HG03095 (cell line): Measurements from ENCODE around the gene TRO.

Experiments
- ATAC-seq: cut with Tn5 transposase; IDR thresholded peaks from one replicate; pipeline ENCODE4 v1.9.1; 2021; ENCODE audit warnings: moderate library complexity; ENCODE audit not compliant: unreplicated experiment

The TRO gene

DNA sequence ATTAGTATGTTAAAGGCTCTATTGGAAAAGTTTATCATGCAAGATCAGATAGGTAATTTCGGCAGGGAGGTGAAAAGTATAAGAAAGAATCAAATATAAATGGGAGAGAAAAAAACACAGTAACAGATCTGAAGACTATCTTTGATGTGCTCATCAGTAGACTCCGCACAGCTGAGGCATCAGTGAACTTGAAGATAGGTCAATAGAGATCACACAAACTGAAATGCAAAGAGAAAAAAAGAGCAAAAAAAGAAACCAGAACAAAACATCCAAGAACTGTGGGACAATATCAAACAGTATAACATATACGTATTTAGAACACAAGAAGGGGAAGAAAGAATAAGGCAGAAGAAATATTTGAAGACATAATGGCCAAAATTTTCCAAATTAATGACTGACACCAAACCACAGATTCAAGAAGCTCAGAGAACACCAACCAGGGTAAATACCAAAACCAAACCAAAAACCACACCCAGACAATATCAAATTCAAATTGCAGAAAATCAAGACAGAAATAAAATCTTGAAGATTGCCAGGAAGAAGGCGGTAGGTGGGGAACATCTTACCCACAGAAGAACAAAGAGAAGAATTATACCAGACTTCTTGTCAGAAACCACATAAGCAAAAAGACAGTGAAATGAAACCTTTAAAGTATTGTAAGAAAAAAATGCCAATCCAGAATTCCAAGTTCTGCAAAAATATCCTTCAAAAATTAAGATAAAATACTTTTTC lies 44.3 kb downstream of the TRO start:
- no peak for ATAC-seq

DNA sequence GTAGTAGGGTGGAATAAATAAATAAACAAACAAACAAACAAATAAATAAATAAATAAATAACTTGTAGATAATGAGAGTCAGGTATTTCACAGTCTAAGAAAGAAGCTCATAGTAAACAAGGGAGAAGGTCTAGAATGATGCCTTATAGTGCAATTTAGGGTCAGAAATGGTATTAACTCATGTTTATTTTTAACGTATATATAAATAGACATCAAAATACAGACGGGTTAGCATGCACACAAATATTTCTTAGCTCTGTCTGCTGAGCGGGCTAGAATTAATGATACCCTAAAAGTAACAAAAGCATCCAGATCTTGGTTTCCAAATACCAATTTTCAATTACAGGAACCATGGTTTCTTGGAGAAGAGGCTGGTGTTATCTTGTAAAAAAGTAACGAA lies 56.8 kb downstream of the TRO start:
- ATAC-seq = no peak

DNA sequence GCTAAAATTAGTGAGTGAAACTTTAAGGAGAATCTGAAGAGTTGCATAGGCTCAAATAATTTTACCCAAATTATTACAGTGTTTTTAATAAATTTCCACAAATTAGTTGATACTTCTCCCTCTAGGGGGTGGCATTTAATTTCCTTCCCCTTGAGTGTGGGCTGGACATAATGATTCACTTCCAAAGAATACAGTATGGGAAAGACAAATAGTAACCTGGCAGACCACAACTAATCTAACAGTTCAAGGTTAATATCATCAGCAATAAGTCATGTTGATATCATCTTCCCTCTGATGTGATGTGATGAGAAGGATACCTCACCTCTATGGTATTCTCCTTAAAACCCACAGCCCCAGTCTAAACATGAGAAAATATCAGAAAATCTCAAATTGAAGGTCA lies 57.8 kb downstream of the TRO start:
- ATAC-seq = no peak

DNA sequence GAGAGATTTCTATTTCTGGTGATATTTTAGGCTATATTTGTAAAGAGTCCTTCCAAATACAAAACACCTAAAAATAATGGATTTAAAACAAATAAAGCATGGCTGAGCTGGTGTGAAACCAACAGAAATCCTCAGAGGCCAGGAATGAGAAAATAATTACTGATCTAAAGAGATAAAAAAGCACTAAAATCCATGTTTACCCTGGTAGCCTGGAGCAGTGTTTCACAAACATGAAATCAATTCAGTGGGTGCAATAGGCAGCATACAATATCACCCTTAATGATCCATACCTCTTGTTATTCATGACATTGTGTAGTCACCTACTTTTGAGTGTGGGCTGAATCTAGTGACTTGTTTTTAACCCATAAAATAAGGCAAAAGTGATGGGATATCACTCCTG lies 58.8 kb downstream of the TRO start:
- no peak for ATAC-seq

DNA sequence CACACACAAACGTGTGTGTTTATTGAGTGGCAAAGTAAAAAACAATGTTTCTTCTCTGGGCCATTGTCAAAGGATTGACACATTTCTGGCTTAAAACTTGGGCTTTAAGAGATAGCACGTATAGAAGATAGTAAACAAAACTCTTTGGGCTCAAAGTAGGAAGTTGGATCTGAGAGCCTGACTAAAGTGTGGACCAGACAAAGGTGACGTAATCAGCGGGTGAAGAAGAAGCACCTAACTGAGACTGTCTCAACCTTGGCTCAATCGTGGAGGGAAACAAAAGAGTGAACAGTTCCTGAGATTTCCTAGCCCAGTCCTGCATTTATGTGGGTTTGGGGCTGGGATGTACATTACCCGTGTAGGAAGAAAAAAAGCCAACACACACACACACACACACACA lies 59.7 kb downstream of the TRO start:
- ATAC-seq = no peak
